Fibroblast of lung (primary cell): ENCODE results near the gene NUP214. TPM values are rescaled to one million over a fixed set of nuclear protein-coding genes. Genes with fewer than 3 reads are reported as not detected.

Experiments used
- DNase-seq, 2 donors: peaks; one replicate each; pipeline versions ENCODE4 v3.0.0 to v3.0.0-alpha.2; 2010; ENCODE audit warnings: low read depth in 2 of 2
- H2AFZ ChIP-seq: 2 replicates; pipeline ENCODE4 v1.5.1; 2012; ENCODE audit warnings: low read length, control low read depth, inconsistent platforms
- H3K27ac ChIP-seq: 2 replicates; pipeline ENCODE4 v1.5.1; 2011; ENCODE audit warnings: low read length, control low read depth; ENCODE audit not compliant: insufficient read depth
- H3K27me3 ChIP-seq: 2 replicates; pipeline ENCODE4 v1.5.1; 2011; ENCODE audit warnings: mild to moderate bottlenecking, low read length; ENCODE audit not compliant: control insufficient read depth, insufficient read depth
- H3K36me3 ChIP-seq: 2 replicates; pipeline ENCODE4 v1.5.1; 2011; ENCODE audit warnings: low read length; ENCODE audit not compliant: control insufficient read depth, insufficient read depth
- H3K4me1 ChIP-seq: 2 replicates; pipeline ENCODE4 v1.5.1; 2011; ENCODE audit warnings: low read length; ENCODE audit not compliant: control insufficient read depth, insufficient read depth; ENCODE audit errors: extremely low read depth
- H3K4me2 ChIP-seq: 2 replicates; pipeline ENCODE4 v1.5.1; 2011; ENCODE audit warnings: low read length, control low read depth; ENCODE audit not compliant: insufficient read depth; ENCODE audit errors: extremely low read depth
- H3K4me3 ChIP-seq, 4 experiments: fragments of 200-600 bp in 1 of 4; sonication (generic) in 1 of 4; replicated peaks in 1 of 4; 2 replicates each; pipeline ENCODE4 v1.5.1; 2011 to 2016; ENCODE audit warnings: low read length in 4 of 4, low read depth in 3 of 4, mild to moderate bottlenecking in 3 of 4, control low read depth in 2 of 4, inconsistent platforms in 1 of 4, mixed read lengths in 1 of 4; ENCODE audit not compliant: insufficient read depth in 1 of 4; ENCODE audit errors: control extremely low read depth in 1 of 4
- H3K79me2 ChIP-seq: 2 replicates; pipeline ENCODE4 v1.5.1; 2012; ENCODE audit warnings: mild to moderate bottlenecking, low read length, inconsistent platforms; ENCODE audit not compliant: control insufficient read depth, insufficient read depth
- H3K9ac ChIP-seq: 2 replicates; pipeline ENCODE4 v1.5.1; 2011; ENCODE audit warnings: mild to moderate bottlenecking, low read length, control low read depth; ENCODE audit not compliant: insufficient read depth
- H3K9me3 ChIP-seq: 2 replicates; pipeline ENCODE4 v1.5.1; 2012; ENCODE audit warnings: low read depth, low read length; ENCODE audit not compliant: control insufficient read depth, insufficient read depth
- H4K20me1 ChIP-seq: 2 replicates; pipeline ENCODE4 v1.5.1; 2011; ENCODE audit warnings: low read length; ENCODE audit not compliant: control insufficient read depth, insufficient read depth; ENCODE audit errors: extremely low read depth
- EZH2 ChIP-seq: IDR thresholded peaks from 2 replicates; pipeline ENCODE4 v1.5.1; 2012; ENCODE audit warnings: low read length, control low read depth, mild to moderate bottlenecking; ENCODE audit errors: missing control alignments
- polyA plus RNA-seq, 2 donors: library from polyadenylated mRNA; depleted of rRNA in 1 of 2; stranded (reverse) in 1 of 2; unstranded in 1 of 2; fragments of >200 nt; gene quantifications; 2 replicates each; pipeline ENCODE4 v1.2.1, GENCODE V29; 2011 to 2012; ENCODE audit warnings: missing spikeins in 1 of 2
- total RNA-seq: library from RNA; depleted of rRNA; stranded (reverse); fragments of >200 nt; gene quantifications from 2 replicates; pipeline ENCODE4 v1.2.1, GENCODE V29; 2014
- TF ChIP-seq, protein P1 (sequence below), 2 donors: IDR thresholded peaks in 1 of 2; conservative IDR thresholded peaks in 1 of 2; 1 replicate in 1 of 2; 2 replicates in 1 of 2; pipeline ENCODE4 v1.5.1; 2011 to 2012; ENCODE audit warnings: low read length in 2 of 2, control low read depth in 1 of 2, inconsistent platforms in 1 of 2, low read depth in 1 of 2, mild to moderate bottlenecking in 1 of 2

The NUP214 gene
- total and polyA plus RNA-seq, 2 donors (not counting 1 experiment from before 2014, with no cell fraction given) = 5.0 to 12.2 TPM

DNA sequence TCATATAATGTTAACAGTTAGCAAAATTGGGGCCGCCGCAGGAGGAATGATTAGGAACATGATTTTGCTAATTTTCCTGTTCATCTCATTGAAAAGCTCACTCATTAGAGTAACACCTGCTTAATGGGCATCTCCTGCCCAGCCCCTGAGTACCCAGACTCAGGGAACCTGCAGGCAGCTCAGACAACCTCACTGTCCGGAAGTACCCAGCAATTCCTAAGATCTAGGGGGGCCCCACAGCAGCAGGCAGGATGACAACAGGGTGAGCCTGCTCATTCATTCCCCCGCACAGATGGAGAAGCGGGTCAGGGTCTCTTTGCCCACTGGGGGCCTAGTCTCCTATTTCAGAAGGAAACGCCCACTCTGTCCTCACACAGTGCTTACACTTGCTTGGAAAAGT is 138.3 kb downstream of the NUP214 start:
- Histone ChIP-seq H3K4me2 (no peak overlapping the region), H3K79me2 (no peaks in the 10 kb centered on the region), H3K27me3 (no peaks in the 10 kb centered on the region), H3K9ac (no peak overlapping the region), H3K4me3 (no peak overlapping the region), H2AFZ (no peak overlapping the region), H3K27ac (no peak overlapping the region), H3K4me1 (no peaks in the 10 kb centered on the region), H3K9me3 (no peaks in the 10 kb centered on the region), H3K36me3 (no peaks in the 10 kb centered on the region), H4K20me1 (no peaks in the 10 kb centered on the region)
- TF ChIP-seq, protein P1, sequence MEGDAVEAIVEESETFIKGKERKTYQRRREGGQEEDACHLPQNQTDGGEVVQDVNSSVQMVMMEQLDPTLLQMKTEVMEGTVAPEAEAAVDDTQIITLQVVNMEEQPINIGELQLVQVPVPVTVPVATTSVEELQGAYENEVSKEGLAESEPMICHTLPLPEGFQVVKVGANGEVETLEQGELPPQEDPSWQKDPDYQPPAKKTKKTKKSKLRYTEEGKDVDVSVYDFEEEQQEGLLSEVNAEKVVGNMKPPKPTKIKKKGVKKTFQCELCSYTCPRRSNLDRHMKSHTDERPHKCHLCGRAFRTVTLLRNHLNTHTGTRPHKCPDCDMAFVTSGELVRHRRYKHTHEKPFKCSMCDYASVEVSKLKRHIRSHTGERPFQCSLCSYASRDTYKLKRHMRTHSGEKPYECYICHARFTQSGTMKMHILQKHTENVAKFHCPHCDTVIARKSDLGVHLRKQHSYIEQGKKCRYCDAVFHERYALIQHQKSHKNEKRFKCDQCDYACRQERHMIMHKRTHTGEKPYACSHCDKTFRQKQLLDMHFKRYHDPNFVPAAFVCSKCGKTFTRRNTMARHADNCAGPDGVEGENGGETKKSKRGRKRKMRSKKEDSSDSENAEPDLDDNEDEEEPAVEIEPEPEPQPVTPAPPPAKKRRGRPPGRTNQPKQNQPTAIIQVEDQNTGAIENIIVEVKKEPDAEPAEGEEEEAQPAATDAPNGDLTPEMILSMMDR (conservative IDR thresholded peaks at IDR 0.05 in 1 of 2, IDR thresholded peaks at IDR 0.05 in 1 of 2; ENCODE audit: low read depth in 1 of 2, low read length in 2 of 2) = no peak
- TF ChIP-seq EZH2 = no peak
- DNase-seq = no peak

DNA sequence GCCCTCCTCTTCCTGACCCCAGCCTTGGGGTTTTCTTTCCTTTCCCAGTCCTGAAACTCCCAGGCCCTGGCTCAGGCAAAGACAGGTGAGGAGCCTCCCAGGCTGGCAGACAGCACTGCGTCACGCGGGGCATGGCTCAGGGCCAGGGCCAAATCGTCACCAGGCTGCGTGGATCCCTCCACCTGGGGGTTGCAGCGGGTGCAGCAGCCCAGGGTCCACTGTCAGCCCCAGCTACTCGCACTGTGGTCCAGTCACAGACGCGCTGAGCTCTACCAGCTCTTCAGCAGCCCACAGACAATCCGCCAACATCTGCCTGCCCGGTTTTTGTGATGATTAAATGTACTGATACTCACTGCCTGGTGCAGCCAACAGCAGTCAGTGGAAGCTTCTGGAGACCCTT is 138.8 kb downstream of the NUP214 start:
- no peak overlapping the region for H2AFZ ChIP-seq
- TF ChIP-seq EZH2 = no peak
- TF ChIP-seq, protein P1 (conservative IDR thresholded peaks at IDR 0.05 in 1 of 2, IDR thresholded peaks at IDR 0.05 in 1 of 2; ENCODE audit: low read depth in 1 of 2, low read length in 2 of 2) = no peak
- H3K27me3 ChIP-seq = no peaks in the 10 kb centered on the region
- no peaks in the 10 kb centered on the region for H3K9me3 ChIP-seq
- no peak overlapping the region for H3K27ac ChIP-seq
- no peaks in the 10 kb centered on the region for H4K20me1 ChIP-seq
- no peak overlapping the region for H3K9ac ChIP-seq
- H3K4me3 ChIP-seq = no peak overlapping the region
- H3K4me2 ChIP-seq = no peak overlapping the region
- no peaks in the 10 kb centered on the region for H3K36me3 ChIP-seq
- H3K4me1 ChIP-seq = no peaks in the 10 kb centered on the region
- H3K79me2 ChIP-seq = no peaks in the 10 kb centered on the region
- no peak for DNase-seq

DNA sequence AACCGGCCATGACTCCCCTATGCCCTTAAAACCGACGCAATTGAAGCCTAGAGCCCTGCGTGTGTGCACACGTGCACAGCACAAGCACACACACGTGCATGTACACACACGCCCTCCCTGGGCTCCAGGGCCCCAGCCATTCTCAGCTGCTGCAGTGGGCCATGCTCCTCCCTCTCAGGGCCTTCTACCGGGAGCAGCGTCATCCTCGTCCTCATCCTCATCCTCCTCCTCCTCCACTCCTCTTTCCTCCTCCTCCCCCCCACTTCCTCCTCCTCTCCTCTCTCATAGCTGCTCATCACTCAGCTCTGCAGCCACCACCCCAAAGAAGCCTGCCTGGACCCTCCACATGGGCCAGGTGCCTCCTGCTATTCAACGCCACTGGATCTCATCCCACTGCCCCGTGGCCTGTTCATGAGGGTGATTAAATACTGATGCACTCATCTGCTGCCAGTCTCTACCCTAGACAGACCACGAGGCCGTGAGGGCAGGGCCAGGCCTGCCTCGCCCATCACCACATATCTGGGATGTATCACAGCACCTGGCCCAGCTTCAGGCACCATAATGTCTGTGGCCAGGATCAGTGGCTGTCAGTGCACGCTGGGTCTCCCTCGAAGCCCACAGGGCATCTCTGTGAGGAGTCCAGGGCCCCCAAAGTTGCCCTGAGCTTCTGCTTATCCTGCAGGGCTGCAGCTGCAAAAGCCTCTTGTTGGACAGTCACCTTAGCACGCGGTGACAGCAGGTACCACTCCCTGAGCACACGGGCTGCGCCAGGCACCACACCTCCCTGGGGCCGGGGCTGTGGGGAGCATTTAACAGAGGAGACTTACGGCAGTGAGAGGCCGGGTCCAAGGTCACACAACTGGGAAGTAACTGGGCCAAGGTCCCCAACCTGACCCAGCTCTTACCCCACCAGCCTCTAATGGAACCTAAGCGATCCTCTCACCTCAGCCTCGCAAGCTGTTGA is 141.2 kb downstream of the NUP214 start:
- Histone ChIP-seq H3K4me1 (no peaks in the 10 kb centered on the region), H3K9me3 (no peaks in the 10 kb centered on the region), H3K79me2 (no peaks in the 10 kb centered on the region), H3K27ac (no peak overlapping the region), H3K27me3 (no peaks in the 10 kb centered on the region), H2AFZ (no peak overlapping the region), H3K4me2 (no peak overlapping the region), H4K20me1 (no peaks in the 10 kb centered on the region), H3K4me3 (no peak overlapping the region), H3K9ac (no peak overlapping the region), H3K36me3 (no peaks in the 10 kb centered on the region)
- no peak for DNase-seq
- TF ChIP-seq, protein P1 (conservative IDR thresholded peaks at IDR 0.05 in 1 of 2, IDR thresholded peaks at IDR 0.05 in 1 of 2; ENCODE audit: low read depth in 1 of 2, low read length in 2 of 2) = no peak
- no peak for TF ChIP-seq EZH2
